Stomach (tissue), 9 donors: Measurements from ENCODE around the gene LRRC4C. TPM values are rescaled to one million over a fixed set of nuclear protein-coding genes. Genes with fewer than 3 reads are reported as not detected.
"Not testable (repeated sequence)": the region's sequence is repeated elsewhere in the genome, so short reads cannot be mapped to it uniquely, and the experiment has no call there.

Experiments
- DNase-seq, 2 donors: peaks; one replicate each; pipeline versions ENCODE4 v3.0.0 to v3.0.0-alpha.2; 2013 to 2019
- H3K27ac ChIP-seq, 5 donors: fragments of 200-600 bp in 4 of 5; sonication (generic) in 4 of 5; one replicate each; pipeline ENCODE4 v1.5.1; 2013 to 2019; ENCODE audit warnings: mild to moderate bottlenecking in 1 of 5, moderate library complexity in 1 of 5
- H3K27me3 ChIP-seq, 3 donors: fragments of 200-600 bp; sonication (generic); one replicate each; pipeline ENCODE4 v1.5.1; 2017 to 2019; ENCODE audit warnings: mixed run types in 1 of 3
- H3K36me3 ChIP-seq, 4 donors: fragments of 200-600 bp; sonication (generic); 1 replicate in 3 of 4; 2 replicates in 1 of 4; pipeline ENCODE4 v1.5.1; 2016 to 2019
- H3K4me1 ChIP-seq, 4 donors: fragments of 200-600 bp; sonication (generic); one replicate each; pipeline ENCODE4 v1.5.1; 2016 to 2019
- H3K4me3 ChIP-seq, 4 donors: fragments of 200-600 bp; sonication (generic) in 3 of 4; one replicate each; pipeline ENCODE4 v1.5.1; 2016 to 2019; ENCODE audit warnings: mild to moderate bottlenecking in 1 of 4
- H3K9me3 ChIP-seq, 4 donors: fragments of 200-600 bp; sonication (generic); one replicate each; pipeline ENCODE4 v1.5.1; 2016 to 2019
- CTCF ChIP-seq, 7 experiments: fragments of 450-650 bp in 4 of 7; fragments of 200-600 bp in 3 of 7; sonication (generic) in 3 of 7; IDR thresholded peaks; one replicate each; pipeline ENCODE4 v1.5.1; 2016 to 2019; ENCODE audit warnings: antibody characterized with exemption in 7 of 7, control low read depth in 2 of 7, mild to moderate bottlenecking in 1 of 7
- EP300 ChIP-seq: sonication (generic); formaldehyde crosslinking; IDR thresholded peaks from one replicate; pipeline ENCODE4 v1.6.1; 2017; ENCODE audit warnings: antibody characterized with exemption
- POLR2A ChIP-seq, 4 donors: fragments of 450-650 bp; IDR thresholded peaks; one replicate each; pipeline ENCODE4 v1.6.1; 2016; ENCODE audit warnings: antibody characterized with exemption in 4 of 4, control low read depth in 2 of 4, mild to moderate bottlenecking in 1 of 4, moderate library complexity in 1 of 4
- POLR2AphosphoS5 ChIP-seq, 3 donors: sonication (generic); formaldehyde crosslinking; IDR thresholded peaks; one replicate each; pipeline ENCODE4 v1.6.1; 2016; ENCODE audit warnings: antibody characterized with exemption in 3 of 3
- WGBS, 5 donors: extraction: QIAGEN DNeasy Blood & Tissue Kit in 3 of 5; methylation state at CpG; one replicate each; pipeline versions ENCODE4 v1.1.5 to v1.1.7; 2013 to 2018; 5-methylcytosine and 5-hydroxymethylcytosine counted together
- intact Hi-C: fragments of 100-400 bp; cut with DNase I; formaldehyde crosslinking; loops from one replicate; pipeline ENCODE4 v1.15.1; 2023; ENCODE audit warnings: low total_unique reads
- polyA plus RNA-seq, 3 donors: library from polyadenylated mRNA; stranded (reverse); fragments of 200-250 nt; gene quantifications; one replicate each; pipeline ENCODE4 v1.2.3, GENCODE V29; 2013
- total RNA-seq, 5 donors: library from RNA; depleted of rRNA; stranded (reverse); fragments of >200 nt; gene quantifications; one replicate each; pipeline versions ENCODE4 v1.1.0 to v1.2.3, GENCODE V29; 2014 to 2016
- donor health status: healthy with polysubstance abuse.
- donor health status: Bipolar disorder and iron deficiency.
- donor health status: healthy.

The LRRC4C gene
- total and polyA plus RNA-seq, 8 donors, result 0.31 to 3.3 (median 0.45) TPM; not detected in 4

GRCh38 chr11:40204228-40204627 lies 1255.2 kb downstream of the LRRC4C start:
- no peak for TF ChIP-seq POLR2AphosphoS5 (IDR thresholded peaks at IDR 0.05)
- no peak for TF ChIP-seq POLR2A (IDR thresholded peaks at IDR 0.05)
- TF ChIP-seq EP300, result no peak
- no peak for TF ChIP-seq CTCF (IDR thresholded peaks at IDR 0.05)
- 75 to 84% (median 80%) methylated on average over 2 of the region's 2 CpGs for WGBS, 5 donors

GRCh38 chr11:40203606-40204005 lies 1255.8 kb downstream of the LRRC4C start:
- Histone ChIP-seq H3K9me3 (no peaks in the 10 kb centered on the region), H3K36me3 (no peaks in the 10 kb centered on the region), H3K27me3 (no peaks in the 10 kb centered on the region), H3K27ac (no peak overlapping the region), H3K4me1 (no peaks in the 10 kb centered on the region), H3K4me3 (no peak overlapping the region)
- DNase-seq, result no peak
- 18 to 30% (median 24%) methylated on average over 1 of the region's 1 CpG for WGBS, 5 donors
- TF ChIP-seq EP300 (no peak), CTCF (IDR thresholded peaks at IDR 0.05) (no peak), POLR2AphosphoS5 (IDR thresholded peaks at IDR 0.05) (no peak), POLR2A (IDR thresholded peaks at IDR 0.05) (no peak)
- intact Hi-C loops, result no loop called here

More at GRCh38 chr11:40204228-40204627, 1255.2 kb downstream of the LRRC4C start:
- no peak overlapping the region for H3K4me3 ChIP-seq
- H3K27me3 ChIP-seq, result no peaks in the 10 kb centered on the region
- no peaks in the 10 kb centered on the region for H3K36me3 ChIP-seq
- no peaks in the 10 kb centered on the region for H3K9me3 ChIP-seq
- intact Hi-C loops, result no loop called here
- H3K4me1 ChIP-seq, result no peaks in the 10 kb centered on the region
- H3K27ac ChIP-seq, result no peak overlapping the region
- DNase-seq, result no peak

- Histone ChIP-seq H3K4me3 (no peak overlapping the region), H3K4me1 (no peaks in the 10 kb centered on the region), H3K36me3 (no peaks in the 10 kb centered on the region), H3K27ac (no peak overlapping the region), H3K9me3 (no peaks in the 10 kb centered on the region), H3K27me3 (no peaks in the 10 kb centered on the region)
- TF ChIP-seq POLR2A (IDR thresholded peaks at IDR 0.05) (no peak), EP300 (no peak), CTCF (IDR thresholded peaks at IDR 0.05) (no peak), POLR2AphosphoS5 (IDR thresholded peaks at IDR 0.05) (no peak)
- DNase-seq, result no peak
- WGBS, 5 donors, result 34 to 65% (median 46%) methylated on average over 3 of the region's 3 CpGs
- intact Hi-C loops, result no loop called here
Measured at GRCh38 chr11:40202589-40203270, 1256.7 kb downstream of the LRRC4C start.

GRCh38 chr11:40192590-40192989 lies 1266.9 kb downstream of the LRRC4C start:
- H3K4me3 ChIP-seq, DNase-seq, H3K27me3 ChIP-seq, intact Hi-C loops, H3K4me1 ChIP-seq, H3K9me3 ChIP-seq, H3K27ac ChIP-seq, H3K36me3 ChIP-seq: not testable (repeated sequence)
- 67 to 82% (median 78%) methylated on average over 1 to 5 of the region's 5 CpGs for WGBS, 5 donors

- 73 to 81% (median 77%) methylated on average over 5 of the region's 5 CpGs for WGBS, 5 donors
- DNase-seq, result no peak
Measured at GRCh38 chr11:40190294-40190693, 1269.2 kb downstream of the LRRC4C start.

More at GRCh38 chr11:40190294-40190693, 1269.2 kb downstream of the LRRC4C start:
- Histone ChIP-seq H3K4me3 (no peak overlapping the region), H3K4me1 (no peaks in the 10 kb centered on the region), H3K27me3 (no peaks in the 10 kb centered on the region), H3K27ac (no peak overlapping the region), H3K36me3 (no peaks in the 10 kb centered on the region), H3K9me3 (no peaks in the 10 kb centered on the region)
- intact Hi-C loops, result no loop called here
- TF ChIP-seq POLR2A (IDR thresholded peaks at IDR 0.05) (no peak), POLR2AphosphoS5 (IDR thresholded peaks at IDR 0.05) (no peak), CTCF (IDR thresholded peaks at IDR 0.05) (no peak), EP300 (no peak)
